HG02623 (cell line): ENCODE measurements around the gene MUC6.

ENCODE experiments used
- ATAC-seq: cut with Tn5 transposase; IDR thresholded peaks from one replicate; pipeline ENCODE4 v1.9.1; 2021; ENCODE audit warnings: moderate library complexity; ENCODE audit not compliant: unreplicated experiment

The MUC6 gene

GRCh38 chr11:1073261-1073724 is 36.8 kb upstream of the MUC6 start:
- no peak for ATAC-seq

- no peak for ATAC-seq
Measured at GRCh38 chr11:1072821-1073231, 36.3 kb upstream of the MUC6 start.

- no peak for ATAC-seq
Measured at GRCh38 chr11:1072116-1072820, 35.8 kb upstream of the MUC6 start.

- ATAC-seq, result no peak
Measured at GRCh38 chr11:1071571-1072115, 35.1 kb upstream of the MUC6 start.

- ATAC-seq, result no peak
Measured at GRCh38 chr11:1070594-1071462, 34.3 kb upstream of the MUC6 start.

- no peak for ATAC-seq
Measured at GRCh38 chr11:1069740-1070139, 33.2 kb upstream of the MUC6 start.

- no peak for ATAC-seq
Measured at GRCh38 chr11:1067812-1068496, 31.4 kb upstream of the MUC6 start.

- no peak for ATAC-seq
Measured at GRCh38 chr11:1064167-1064566, 27.6 kb upstream of the MUC6 start.

- no peak for ATAC-seq
Measured at GRCh38 chr11:1062075-1062820, 25.7 kb upstream of the MUC6 start.

- ATAC-seq, result no peak
Measured at GRCh38 chr11:1060852-1061616, 24.5 kb upstream of the MUC6 start.

- no peak for ATAC-seq
Measured at GRCh38 chr11:1060410-1060809, 23.9 kb upstream of the MUC6 start.

- no peak for ATAC-seq
Measured at GRCh38 chr11:1059759-1060158, 23.2 kb upstream of the MUC6 start.

GRCh38 chr11:1057806-1058205 is 21.3 kb upstream of the MUC6 start:
- no peak for ATAC-seq

GRCh38 chr11:1055990-1056771 is 19.7 kb upstream of the MUC6 start:
- no peak for ATAC-seq

- no peak for ATAC-seq
Measured at GRCh38 chr11:1055109-1055703, 18.7 kb upstream of the MUC6 start.

GRCh38 chr11:1054143-1055108 is 17.9 kb upstream of the MUC6 start:
- ATAC-seq, result no peak

- ATAC-seq, result no peak
Measured at GRCh38 chr11:1053121-1053901, 16.8 kb upstream of the MUC6 start.
